Hematopoietic multipotent progenitor cell treated with erythropoietin and hydrocortisone succinate and interleukin-3 and kit ligand, for 4 days (in vitro differentiated cells): ENCODE measurements around the gene ENTR1.

Experiments used
- DNase-seq: peaks from one replicate; pipeline ENCODE4 v3.0.0-alpha.2; 2015

ENTR1 gene

DNA sequence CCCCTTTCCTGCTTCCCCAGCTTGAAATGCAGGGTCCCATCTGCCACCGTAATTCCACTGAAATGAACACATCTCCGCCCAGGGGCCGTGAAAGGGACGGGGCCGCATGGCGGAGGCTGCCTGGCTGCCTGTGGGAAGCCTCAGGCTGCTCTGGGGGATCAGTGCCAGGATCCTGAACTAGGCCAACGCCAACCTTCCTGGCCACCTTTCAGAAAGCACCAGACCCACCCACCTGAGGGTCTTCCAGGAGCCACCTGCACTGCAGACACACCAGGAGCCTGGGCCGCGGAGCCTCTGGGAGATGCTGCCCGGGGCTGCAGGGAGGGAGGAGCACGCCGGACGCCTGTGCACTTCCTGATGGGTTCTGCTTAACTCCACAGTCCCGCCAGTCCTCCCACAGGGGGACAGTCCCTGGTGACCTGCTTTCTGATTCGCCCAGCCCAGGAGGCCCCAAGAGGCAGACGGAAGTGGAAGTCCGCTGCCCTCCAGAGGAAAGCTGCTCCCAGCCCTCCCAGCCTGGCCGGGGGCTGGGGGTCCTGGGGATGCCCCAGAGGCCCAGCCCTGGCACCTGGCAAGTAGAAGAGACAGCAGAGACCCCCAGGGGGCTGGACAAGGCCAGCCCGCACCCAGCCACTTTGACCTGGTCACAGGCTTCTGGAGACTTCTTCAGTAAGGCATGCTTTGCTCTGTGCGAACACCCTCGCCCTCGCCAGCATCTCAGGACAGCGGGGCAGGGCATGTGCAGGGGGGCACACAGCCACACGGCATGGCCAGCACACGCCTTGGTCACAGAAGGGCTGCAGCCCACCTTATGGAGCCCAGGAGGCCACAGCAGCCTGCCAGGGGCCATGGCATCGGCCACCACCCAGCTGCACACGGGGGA, 36.9 kb downstream of the ENTR1 start, which contains the start of gene CARD9:
Gene CARD9, minus strand, starts transcription at position 370 of the 883 bp plus-strand sequence. CDS start 1,591 bp downstream, outside the sequence.
- DNase-seq = peak; percentile 86

GRCh38 chr9:136372561-136373299, 37.7 kb downstream of the ENTR1 start:
- peak; percentile 92 for DNase-seq

- no peak for DNase-seq
Measured at GRCh38 chr9:136372006-136372405, 38.4 kb downstream of the ENTR1 start.

- no peak for DNase-seq
Measured at GRCh38 chr9:136371533-136371880, 38.9 kb downstream of the ENTR1 start.

DNA sequence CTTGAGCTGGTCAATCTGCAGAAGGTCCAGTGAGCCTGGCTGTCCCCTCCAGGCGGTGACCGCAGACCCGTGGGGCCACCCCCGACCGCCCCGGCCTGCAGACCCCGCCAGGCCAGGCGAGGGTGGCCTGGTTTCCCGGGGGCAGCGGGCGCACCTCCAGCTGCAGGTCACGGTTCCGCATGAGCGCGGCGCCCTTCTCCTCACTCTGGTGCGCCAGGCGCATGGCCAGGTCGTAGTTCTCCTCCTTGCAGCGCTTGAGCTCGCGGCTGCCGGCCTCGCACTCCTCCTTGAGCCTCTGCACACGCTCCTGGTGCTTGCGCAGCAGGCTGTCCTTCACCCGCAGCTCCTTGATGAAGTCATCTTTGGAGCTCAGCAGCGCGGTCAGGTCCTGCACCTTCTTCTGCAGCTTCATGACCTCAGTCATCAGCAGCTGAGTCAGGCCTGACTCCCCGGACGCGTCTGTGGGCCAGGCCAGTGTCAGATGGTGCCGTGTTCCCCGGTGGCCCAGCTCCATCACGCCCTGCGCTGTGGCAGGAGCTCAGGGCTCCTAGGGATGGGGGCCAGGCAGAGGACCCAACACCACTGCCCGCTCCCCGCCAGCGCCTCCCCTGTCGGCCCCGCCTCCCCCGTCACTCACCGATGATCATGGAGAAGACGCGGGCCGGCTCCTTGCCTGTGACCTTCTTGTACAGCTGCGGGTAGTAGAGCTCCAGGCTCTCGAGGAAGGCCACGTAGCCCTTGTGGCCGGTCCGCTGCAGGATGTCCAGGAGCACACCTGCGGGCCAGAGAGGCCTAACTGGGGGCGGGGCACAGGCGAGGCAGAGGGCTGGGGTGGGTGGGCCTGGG, 39.5 kb downstream of the ENTR1 start:
- DNase-seq = no peak

- DNase-seq = no peak
Measured at GRCh38 chr9:136370037-136370436, 40.4 kb downstream of the ENTR1 start.

DNA sequence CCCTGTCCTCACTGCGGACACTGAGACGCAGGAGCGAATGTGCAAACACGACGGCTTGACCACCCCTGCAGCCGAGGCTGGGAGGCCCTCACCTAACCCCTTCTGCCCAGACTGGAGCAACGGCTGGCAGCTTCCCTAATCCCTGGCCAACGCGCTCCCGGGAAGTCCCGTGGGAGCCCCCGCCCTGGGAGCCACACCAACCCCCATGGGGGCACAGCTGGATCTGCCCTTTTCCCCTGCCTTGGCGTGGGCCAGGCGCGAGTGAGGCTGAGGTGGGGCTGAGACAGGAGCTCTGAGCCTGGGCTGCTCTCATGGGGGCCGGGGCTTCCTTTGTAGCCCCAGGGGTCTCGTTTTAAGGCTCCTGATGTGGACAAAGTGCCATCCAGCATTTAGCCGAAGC, 42.2 kb downstream of the ENTR1 start:
- no peak for DNase-seq

GRCh38 chr9:136367296-136368145, 42.9 kb downstream of the ENTR1 start:
- DNase-seq = no peak

GRCh38 chr9:136366826-136367225, 43.6 kb downstream of the ENTR1 start:
- DNase-seq = no peak

DNA sequence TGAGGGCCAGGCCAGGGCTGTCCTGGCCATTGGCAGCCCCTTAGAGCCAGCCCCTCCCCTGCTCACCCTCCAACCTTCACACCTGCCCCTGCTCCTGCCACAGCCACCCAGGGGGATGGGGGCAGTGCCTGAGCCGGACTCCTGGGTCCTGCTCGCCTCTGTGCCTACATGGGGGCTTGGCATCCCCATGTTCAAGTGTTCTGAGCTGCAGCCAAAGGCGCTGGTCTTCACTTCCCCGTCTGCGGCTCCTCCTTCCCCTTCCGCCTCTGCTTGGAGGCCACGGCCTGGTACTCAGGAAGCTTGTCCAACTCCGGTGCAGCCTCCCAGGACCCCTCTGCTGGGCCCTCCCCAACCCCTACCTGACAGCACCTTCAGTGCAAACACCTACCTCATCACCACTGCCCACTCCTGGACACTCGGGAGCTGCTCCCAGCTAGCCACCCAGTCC, 44.6 kb downstream of the ENTR1 start:
- peak; percentile 50 for DNase-seq

GRCh38 chr9:136364942-136365774, 45.3 kb downstream of the ENTR1 start:
- DNase-seq = peak; percentile 53

GRCh38 chr9:136363949-136364748, 46.3 kb downstream of the ENTR1 start:
- DNase-seq = no peak

- peak; percentile 98 for DNase-seq
Measured at GRCh38 chr9:136363106-136363948, 47.1 kb downstream of the ENTR1 start, which contains the start of gene DNLZ. Gene DNLZ, minus strand, starts transcription at chr9:136363744. Its CDS starts 30 bp downstream, at chr9:136363714.

DNA sequence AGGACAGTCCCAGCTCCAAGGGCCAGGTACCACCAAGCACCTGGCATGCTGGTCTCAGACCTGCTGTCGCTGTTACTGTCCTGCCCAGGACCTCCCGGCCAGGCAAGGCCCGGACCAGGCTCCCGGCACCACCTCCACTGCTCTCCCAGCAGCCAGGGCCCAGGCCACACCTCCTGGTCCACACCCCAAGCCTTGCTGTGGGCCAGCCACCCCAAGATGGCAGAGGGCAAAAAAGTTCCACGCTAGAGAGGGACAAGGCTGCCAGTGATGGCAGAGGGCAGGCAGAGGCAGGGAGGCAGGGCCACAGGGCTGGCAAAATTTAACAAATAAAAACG, 48.0 kb downstream of the ENTR1 start:
- DNase-seq = no peak

GRCh38 chr9:136361754-136362449, 48.5 kb downstream of the ENTR1 start:
- DNase-seq = no peak

DNA sequence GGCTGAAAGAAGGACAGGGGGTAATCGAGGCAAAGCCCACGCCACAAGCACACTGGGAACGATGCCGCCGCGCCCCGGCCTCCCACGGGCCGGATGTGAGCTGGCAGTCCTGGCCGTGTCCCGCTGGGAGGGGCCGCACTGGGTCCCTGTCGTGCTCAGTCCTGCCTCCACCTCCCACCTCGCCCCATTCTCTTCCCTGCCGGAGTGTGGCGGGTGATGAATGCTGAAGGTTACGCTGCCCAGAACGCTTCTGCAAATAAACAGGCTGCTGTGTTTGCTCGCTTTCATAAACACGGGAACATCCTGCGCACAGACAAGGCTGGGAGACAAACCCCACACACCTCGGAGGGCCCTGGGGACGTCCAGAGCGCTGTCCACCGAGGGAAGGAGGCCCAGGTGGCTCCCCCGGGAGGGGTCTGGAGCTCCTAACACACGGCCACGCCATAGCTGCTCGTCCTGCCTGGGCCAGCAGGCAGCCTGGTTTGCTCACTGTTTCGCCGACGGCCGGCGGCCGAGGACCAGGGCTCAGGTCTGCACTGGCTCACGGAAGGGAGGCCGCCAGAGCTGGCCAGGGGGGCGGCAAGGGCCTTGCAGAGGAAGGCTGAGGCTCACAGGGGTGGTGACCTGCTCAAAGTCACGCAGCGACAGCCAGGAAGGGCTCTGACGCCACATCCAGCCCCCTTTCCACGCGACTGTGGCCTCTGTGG, 49.2 kb downstream of the ENTR1 start:
- DNase-seq = no peak

GRCh38 chr9:136359774-136360718, 50.4 kb downstream of the ENTR1 start:
- DNase-seq = no peak
